ENCODE measurements around the gene FAR2.

DNA sequence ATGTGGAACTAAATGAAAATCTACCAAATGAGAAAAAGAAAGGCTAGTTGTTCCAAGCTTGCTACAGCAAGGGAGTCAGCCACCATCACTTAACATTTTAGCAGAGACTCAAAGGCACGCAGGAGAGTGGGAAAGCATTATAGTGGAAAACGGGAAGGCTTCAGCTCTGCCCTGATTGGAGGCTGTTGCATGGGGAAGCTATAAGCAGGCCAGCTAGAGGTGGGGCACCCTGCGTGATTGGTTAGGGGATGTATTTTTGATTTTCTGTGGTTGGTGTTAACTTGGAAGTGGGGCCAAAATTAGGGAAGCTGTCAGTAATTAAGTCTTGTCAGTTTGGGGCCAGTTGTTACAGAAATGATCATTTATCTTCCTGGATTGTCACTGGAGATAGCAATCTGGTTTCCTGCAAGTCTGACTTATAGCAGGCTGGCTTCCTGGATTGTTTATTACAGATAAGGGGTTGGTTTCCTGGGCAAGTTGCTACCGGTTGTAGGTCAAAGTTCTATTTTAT is 93.9 kb downstream of the FAR2 start:
- TF ChIP-seq CTCF (IDR thresholded peaks at IDR 0.05) (no peak), POLR2A (IDR thresholded peaks at IDR 0.05) (no peak), EP300 (IDR thresholded peaks at IDR 0.05) (no peak)

All from tibial nerve (tissue), 4 donors.